ENCODE results near the gene BAG2.

DNA sequence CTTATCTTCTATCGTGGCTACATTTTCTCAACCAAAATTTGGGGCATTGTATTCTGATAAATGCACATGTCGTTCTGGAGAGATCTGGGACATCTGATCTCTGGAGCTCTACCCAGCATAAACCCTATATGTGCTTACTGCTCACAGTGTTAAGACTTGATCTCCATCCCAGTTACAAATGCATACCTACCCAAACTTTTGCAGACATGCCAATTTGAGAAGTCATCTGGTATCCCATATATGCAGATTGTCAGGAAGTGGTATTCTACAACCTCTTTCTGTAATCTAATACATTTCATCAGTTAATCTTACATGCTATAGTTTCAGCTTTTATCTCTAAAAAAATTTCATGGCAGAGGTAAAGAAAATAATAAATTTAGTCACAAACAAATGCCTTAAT, 11.2 kb downstream of the BAG2 start:
- no peak for TF ChIP-seq HDGF (IDR thresholded peaks at IDR 0.05; ENCODE audit: borderline replicate concordance)
- no peak for TF ChIP-seq BHLHE40 (IDR thresholded peaks at IDR 0.05; ENCODE audit: borderline replicate concordance)
- TF ChIP-seq, protein P1, sequence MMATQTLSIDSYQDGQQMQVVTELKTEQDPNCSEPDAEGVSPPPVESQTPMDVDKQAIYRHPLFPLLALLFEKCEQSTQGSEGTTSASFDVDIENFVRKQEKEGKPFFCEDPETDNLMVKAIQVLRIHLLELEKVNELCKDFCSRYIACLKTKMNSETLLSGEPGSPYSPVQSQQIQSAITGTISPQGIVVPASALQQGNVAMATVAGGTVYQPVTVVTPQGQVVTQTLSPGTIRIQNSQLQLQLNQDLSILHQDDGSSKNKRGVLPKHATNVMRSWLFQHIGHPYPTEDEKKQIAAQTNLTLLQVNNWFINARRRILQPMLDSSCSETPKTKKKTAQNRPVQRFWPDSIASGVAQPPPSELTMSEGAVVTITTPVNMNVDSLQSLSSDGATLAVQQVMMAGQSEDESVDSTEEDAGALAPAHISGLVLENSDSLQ (IDR thresholded peaks at IDR 0.05): no peak
- no peak for TF ChIP-seq FOXM1 (IDR thresholded peaks at IDR 0.05; ENCODE audit: borderline replicate concordance)
- TF ChIP-seq FOXK2 (IDR thresholded peaks at IDR 0.05): no peak
- TF ChIP-seq SP1 (IDR thresholded peaks at IDR 0.05): no peak
- no peak for TF ChIP-seq SUZ12 (IDR thresholded peaks at IDR 0.05)
- TF ChIP-seq TARDBP (IDR thresholded peaks at IDR 0.05): no peak
- no peak for TF ChIP-seq CTBP1 (IDR thresholded peaks at IDR 0.05; ENCODE audit: borderline replicate concordance)
- no peak for TF ChIP-seq LEF1 (IDR thresholded peaks at IDR 0.05; ENCODE audit: borderline replicate concordance)
- no peak for TF ChIP-seq NFRKB (IDR thresholded peaks at IDR 0.05)
- no peak for TF ChIP-seq ELF4 (IDR thresholded peaks at IDR 0.05)
- no peak for TF ChIP-seq ARNT (IDR thresholded peaks at IDR 0.05)
